ENCODE results near the gene ACBD5.
"Not testable (repeated sequence)": the region's sequence is repeated elsewhere in the genome, so short reads cannot be mapped to it uniquely, and the experiment has no call there.

The ACBD5 gene, protein sequence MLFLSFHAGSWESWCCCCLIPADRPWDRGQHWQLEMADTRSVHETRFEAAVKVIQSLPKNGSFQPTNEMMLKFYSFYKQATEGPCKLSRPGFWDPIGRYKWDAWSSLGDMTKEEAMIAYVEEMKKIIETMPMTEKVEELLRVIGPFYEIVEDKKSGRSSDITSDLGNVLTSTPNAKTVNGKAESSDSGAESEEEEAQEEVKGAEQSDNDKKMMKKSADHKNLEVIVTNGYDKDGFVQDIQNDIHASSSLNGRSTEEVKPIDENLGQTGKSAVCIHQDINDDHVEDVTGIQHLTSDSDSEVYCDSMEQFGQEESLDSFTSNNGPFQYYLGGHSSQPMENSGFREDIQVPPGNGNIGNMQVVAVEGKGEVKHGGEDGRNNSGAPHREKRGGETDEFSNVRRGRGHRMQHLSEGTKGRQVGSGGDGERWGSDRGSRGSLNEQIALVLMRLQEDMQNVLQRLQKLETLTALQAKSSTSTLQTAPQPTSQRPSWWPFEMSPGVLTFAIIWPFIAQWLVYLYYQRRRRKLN

DNA sequence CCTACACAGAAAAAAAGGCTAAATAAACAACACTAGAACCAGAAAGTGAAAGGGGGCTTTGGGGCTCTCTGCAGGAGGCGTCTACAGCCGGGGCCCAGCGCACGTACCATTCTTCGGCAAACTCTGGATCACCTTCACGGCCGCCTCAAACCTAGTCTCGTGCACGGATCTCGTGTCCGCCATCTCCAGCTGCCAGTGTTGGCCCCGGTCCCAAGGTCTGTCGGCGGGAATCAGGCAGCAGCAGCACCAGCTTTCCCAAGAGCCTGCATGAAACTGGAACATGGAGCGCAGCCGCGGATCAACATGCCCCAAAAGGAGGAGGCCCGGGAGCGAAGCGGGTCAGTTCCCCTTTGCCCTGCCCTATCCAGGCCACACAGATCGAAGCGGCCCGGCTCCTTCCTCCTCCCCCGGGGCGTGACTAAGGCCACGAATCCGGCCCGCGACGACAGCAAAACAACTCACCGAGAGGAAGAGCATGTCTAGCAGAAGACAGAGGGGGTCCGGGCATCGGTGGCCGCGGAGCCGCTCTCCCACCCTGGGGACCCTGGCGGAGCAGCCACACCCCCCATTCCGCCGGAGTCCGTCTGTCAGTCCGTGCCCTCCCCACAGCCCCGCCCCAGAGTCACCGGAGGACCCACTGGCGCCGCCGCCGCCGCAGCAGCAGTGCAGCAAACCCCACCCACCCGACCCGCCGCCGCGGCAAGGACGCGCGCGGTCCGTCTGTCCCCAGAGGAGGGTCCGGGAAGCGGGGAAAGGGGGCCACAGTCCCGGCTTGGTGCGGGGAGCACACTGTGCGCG is at the start of gene ACBD5:
Gene ACBD5 (minus strand): TSS at position 586 of the 798 bp plus-strand sequence. CDS start 109 bp downstream, at position 477.
- DNase-seq = peak; percentile 39

GRCh38 chr10:27285093-27285492 is 44.5 kb upstream of the ACBD5 start:
- no peak for DNase-seq

DNA sequence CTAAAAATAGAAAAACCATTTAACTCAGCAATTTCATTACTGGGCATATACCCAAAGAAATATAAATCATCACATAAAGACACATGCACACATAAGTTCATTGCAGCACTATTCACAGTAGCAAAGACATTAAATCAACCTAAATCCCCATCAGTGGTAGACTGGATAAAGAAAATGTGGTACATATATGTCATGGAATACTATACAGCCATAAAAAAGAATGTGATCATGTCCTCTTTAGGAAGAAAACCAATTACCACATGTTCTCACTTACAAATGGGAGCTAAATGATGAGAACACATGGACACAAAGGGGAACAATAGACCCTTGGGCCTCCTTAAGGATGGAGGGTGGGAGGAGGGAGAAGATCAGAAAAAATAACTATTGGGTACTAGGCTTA is 36.0 kb upstream of the ACBD5 start:
- DNase-seq = no peak

DNA sequence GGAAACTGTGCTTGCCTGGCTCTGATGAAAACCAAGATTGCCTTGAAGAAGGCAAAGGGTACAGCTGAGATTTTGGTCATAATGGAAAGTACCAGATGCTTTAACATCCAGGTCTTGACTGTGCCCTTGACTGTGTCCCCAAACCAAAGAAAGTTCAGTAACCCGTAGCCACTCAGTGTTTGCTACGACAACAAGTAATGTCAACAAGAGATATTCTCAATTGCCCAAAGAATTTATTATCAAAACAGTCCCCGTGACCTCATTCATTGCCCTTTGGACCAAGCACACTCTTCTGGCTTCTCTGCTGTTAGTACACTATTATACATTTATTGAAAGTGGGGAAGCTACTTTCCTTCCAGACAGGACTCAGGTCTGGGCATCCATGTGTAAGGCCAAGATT is 25.4 kb upstream of the ACBD5 start:
- DNase-seq = not testable (repeated sequence)

- not testable (repeated sequence) for DNase-seq
These were observed 22.2 kb upstream of the ACBD5 start for GRCh38 chr10:27262788-27263187.

- DNase-seq = no peak
These were observed 18.5 kb upstream of the ACBD5 start for GRCh38 chr10:27258838-27259812.

- no peak for DNase-seq
These were observed 17.9 kb upstream of the ACBD5 start for GRCh38 chr10:27258492-27258837.

DNA sequence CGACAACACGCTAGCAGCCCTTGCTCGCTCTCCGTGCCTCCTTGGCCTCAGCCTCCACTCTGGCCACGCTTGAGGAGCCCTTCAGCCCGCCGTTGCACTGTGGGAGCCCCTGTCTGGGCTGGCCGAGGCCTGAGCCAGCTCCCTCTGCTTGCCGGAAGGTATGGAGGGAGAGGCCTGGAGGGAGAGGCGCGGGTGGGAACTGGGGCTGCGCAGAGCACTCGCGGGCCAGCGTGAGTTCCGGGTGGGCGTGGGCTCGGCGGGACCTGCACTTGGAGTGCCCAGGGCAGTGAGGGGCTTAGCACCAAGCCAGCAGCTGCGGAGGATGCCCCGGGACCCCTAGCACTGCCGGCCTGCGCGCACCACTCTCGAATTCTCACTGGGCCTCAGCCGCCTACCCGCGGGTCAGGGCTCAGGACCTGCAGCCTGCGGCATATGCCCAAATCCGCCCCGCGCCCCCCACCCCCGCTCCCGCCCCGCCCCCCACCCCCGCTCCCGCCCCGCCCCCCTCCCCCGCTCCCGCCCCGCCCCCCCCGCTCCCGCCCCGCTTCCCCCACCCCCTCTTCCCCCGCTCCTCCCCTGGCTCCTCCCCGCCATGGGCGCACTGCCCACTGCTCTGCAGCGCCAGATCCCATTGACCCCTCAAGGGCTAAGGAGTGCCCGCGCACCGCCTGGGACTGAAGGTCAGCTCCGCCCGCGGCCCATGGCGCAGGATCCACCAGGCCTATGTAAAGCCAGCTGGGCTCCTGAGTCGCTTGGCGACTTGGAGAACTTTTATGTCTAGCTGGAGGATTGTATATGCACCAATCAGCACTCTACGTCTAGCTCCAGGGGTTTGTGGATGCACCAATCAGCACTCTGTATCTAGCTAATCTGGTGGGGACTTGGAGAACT is 15.9 kb upstream of the ACBD5 start:
- no peak for DNase-seq

GRCh38 chr10:27253576-27253975 is 13.0 kb upstream of the ACBD5 start:
- DNase-seq = no peak

GRCh38 chr10:27252267-27253000 is 11.8 kb upstream of the ACBD5 start:
- peak; percentile 32 for DNase-seq

DNA sequence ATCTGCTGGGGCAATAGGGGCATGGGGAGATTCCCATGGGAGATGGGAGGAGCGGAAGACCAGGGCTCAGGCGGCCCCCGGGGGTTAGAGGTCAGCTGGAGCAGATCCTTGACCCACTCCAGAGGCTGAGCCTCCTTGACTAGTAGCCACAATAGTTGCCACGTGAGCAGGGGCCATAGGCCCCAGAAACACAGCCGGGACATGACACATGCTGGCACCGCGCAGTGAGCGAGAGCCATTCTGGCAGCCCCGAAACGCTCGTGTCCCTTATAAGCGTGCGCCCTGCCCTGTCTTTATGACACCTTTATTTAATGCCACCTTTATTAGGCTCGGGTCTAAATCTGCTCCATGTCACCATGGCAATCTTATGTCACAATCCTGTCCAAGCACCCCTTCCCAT is 11.0 kb upstream of the ACBD5 start:
- no peak for DNase-seq

DNA sequence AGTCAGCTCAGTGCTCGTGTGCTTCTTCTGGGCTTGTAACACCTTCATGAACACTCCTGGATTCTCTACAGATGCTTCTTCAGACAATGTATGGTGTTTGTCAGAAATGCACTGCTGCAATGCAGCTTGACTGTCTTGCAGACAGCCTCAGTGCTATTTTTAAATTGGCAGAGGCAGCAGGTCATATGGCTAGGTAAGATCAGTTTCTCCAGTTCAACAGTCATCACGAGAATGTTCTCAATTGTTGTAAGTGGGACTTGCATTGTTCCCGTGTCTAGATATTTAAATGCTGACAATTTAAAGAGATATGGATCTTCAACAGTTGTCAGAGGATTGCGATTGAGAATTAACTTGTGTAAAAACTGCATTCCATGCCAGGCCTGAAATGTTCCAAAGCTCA is 7.6 kb upstream of the ACBD5 start:
- no peak for DNase-seq

DNA sequence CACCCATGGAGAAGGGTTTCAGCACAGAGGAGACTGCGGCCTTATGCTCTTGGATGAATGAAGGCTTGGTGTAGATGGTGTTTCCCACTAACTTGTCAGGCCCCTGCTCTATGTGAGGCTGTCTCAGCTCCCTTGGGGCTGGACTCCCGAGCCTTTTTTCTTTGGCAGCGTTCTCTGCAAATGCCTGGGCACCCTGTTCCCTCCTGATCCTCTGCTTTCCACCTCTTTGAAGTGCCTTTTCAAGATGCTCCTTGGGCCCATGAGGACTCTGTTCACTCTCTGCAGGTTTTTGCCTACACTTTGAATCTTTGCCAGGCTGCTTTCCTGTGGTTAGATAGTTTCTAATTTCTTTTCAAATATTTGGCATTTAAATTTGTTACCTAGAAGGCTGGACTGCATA is 6.8 kb upstream of the ACBD5 start:
- no peak for DNase-seq

- DNase-seq = no peak
These were observed 6.4 kb upstream of the ACBD5 start for GRCh38 chr10:27247006-27247405.

DNA sequence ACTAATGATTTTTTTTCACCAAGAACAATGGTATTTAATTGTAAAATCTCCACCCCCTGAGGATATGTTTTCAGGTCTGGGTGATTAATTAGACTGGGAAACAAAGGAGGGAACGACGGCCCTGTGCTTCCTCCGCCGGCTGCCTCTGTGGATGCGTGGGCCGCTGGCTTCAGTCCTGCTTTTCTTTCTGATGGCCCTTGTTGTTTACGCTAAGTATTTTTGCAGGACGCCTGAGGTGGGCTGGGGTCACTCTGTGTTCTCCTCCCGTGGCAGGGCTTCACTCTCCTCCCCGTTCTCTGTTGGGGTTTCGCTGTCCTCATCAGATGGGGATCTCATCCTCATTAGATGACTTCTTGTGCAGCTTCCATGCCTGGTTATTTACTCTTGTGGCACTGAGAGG is 5.2 kb upstream of the ACBD5 start:
- no peak for DNase-seq

- no peak for DNase-seq
These were observed 4.4 kb upstream of the ACBD5 start for GRCh38 chr10:27244976-27245375.

DNA sequence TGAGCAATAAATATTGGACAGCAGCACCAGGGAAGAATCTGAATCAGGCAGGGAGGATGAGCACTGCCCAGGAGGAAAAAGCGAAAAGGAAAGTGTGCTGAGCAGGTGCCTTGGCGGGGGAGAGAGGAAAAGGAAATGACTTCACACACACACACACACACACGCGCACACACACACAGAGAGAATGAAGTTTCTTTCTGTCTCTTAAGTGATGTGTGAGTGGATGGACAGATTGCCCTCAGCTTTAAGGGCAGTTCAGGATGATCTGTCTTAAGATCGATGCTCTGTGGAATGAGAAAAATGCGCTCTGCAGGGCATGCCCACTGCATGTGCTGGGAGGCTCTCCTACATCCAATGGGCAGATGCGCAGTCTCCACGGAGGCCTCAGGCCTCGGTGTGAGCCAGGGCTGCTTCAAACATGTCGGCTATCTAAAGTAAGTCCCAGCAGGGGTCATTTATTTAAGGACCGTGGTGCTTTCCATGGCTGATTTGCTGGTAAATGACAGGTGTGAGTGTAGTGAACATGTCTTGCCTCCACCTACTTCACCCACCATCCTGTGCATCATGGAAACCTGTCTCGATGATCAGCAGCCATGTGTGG is 2.5 kb upstream of the ACBD5 start:
- DNase-seq = peak; percentile 30

DNA sequence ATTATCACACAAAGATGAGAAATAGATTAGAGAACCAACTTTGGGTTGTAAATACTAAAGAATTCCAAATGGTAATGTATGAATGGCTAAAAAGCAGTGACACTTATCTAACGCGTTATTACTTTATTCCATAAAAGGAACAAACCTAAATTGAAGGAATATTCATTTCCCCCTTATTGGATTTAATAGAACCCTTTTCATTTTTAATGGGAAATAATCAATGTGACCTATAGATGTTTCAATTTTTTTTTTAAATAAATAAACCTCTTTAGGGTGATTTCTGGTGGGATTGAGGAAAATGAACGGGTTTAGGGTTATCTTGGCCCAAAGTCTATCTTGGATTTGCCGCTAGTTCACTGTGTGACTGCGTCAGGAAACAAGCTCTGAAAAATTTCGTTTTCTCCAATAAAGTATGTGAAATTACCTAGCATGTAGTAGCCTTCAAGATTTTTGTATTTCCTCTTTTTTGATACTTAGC is 1.9 kb upstream of the ACBD5 start:
- DNase-seq = no peak

DNA sequence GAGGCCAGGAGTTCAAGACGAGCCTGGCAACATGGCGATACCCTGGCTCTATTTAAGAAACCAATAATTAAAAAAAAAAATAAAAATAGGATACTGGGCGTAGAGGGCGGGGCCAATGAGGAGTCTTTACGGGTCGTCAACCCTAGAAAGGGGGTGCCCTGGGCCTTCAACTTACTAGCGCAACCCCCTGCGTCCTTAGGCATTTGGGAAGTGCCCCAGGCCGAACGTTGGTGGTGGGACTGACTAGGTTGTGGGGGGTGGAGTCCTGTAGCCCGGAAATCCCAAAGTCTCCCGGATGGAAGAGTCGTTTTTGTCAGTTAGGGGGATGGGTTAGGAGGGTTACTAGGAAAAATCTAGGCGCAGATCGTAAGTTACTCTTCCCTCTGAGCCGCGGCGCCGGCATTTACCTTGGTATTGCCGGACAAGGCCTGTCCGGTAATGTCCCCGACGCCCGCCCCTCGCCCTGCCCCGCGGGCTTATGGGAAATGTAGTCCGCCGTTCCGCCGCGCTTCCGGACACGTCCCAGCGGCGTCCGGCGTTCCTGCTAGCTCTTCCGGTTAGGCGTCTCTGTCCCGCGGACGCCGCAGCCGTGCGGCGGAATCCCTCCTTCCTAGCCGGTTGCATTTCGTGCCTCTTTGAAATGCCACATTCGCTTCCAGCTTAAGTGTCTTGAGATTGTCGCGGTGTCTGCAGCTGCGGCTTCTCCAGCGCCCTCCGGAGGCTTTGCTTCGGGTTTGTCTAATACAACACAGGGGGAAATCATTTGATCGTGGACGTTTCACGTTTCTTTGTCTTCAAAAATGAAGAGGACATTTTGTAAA is 1.3 kb upstream of the ACBD5 start:
- peak; percentile 77 for DNase-seq
